Thyroid gland (tissue), 4 donors: ENCODE data around the gene NPPB. TPM values are rescaled to one million over a fixed set of nuclear protein-coding genes. Genes with fewer than 3 reads are reported as not detected.

Source experiments
- DNase-seq, 2 donors: peaks; one replicate each; pipeline ENCODE4 v3.0.0-alpha.2; 2019
- H3K27ac ChIP-seq, 3 donors: fragments of 200-600 bp; sonication (generic); 1 replicate in 2 of 3; 2 replicates in 1 of 3; pipeline ENCODE4 v1.5.1; 2016 to 2019; ENCODE audit warnings: mild to moderate bottlenecking in 1 of 3, moderate library complexity in 1 of 3
- H3K27me3 ChIP-seq: fragments of 200-600 bp; sonication (generic); one replicate; pipeline ENCODE4 v1.5.1; 2019
- H3K36me3 ChIP-seq, 2 donors: fragments of 200-600 bp; sonication (generic); one replicate each; pipeline ENCODE4 v1.5.1; 2016 to 2019
- H3K4me1 ChIP-seq, 2 donors: fragments of 200-600 bp; sonication (generic); one replicate each; pipeline ENCODE4 v1.5.1; 2017 to 2019
- H3K4me3 ChIP-seq, 3 donors: fragments of 200-600 bp; sonication (generic); replicated peaks in 1 of 3; 1 replicate in 2 of 3; 2 replicates in 1 of 3; pipeline ENCODE4 v1.5.1; 2016; ENCODE audit warnings: mild to moderate bottlenecking in 1 of 3
- H3K9me3 ChIP-seq: fragments of 200-600 bp; sonication (generic); one replicate; pipeline ENCODE4 v1.5.1; 2017
- CTCF ChIP-seq, 6 experiments: fragments of 200-600 bp in 3 of 6; fragments of 450-650 bp in 3 of 6; sonication (generic) in 3 of 6; IDR thresholded peaks; one replicate each; pipeline ENCODE4 v1.5.1; 2016 to 2019; ENCODE audit warnings: antibody characterized with exemption in 6 of 6, mild to moderate bottlenecking in 2 of 6, inconsistent platforms in 1 of 6, moderate library complexity in 1 of 6
- POLR2A ChIP-seq, 2 donors: fragments of 450-650 bp; IDR thresholded peaks; one replicate each; pipeline ENCODE4 v1.6.1; 2017; ENCODE audit warnings: antibody characterized with exemption in 2 of 2, mild to moderate bottlenecking in 2 of 2, moderate library complexity in 1 of 2
- WGBS, 2 donors: methylation state at CpG; one replicate each; pipeline ENCODE4 v1.1.5; 2017; 5-methylcytosine and 5-hydroxymethylcytosine counted together
- intact Hi-C: fragments of 100-400 bp; cut with DNase I; formaldehyde crosslinking; loops from one replicate; pipeline ENCODE4 v1.15.1; 2023
- total RNA-seq, 4 donors: library from RNA; depleted of rRNA; stranded (reverse); fragments of >200 nt; gene quantifications; one replicate each; pipeline ENCODE4 v1.2.3, GENCODE V29; 2016

NPPB gene
- total RNA-seq, 4 donors from 2014 or later = not detected

- TF ChIP-seq CTCF (IDR thresholded peaks at IDR 0.05) (no peak), POLR2A (IDR thresholded peaks at IDR 0.05) (no peak)
- Histone ChIP-seq H3K27me3 (no peaks in the 10 kb centered on the region), H3K27ac (no peak overlapping the region), H3K36me3 (peaks cover 58 to 84% of the 10 kb centered on the region in 2 donors), H3K4me1 (no peaks in the 10 kb centered on the region), H3K4me3 (no peak overlapping the region), H3K9me3 (no peaks in the 10 kb centered on the region)
- DNase-seq = no peak
- intact Hi-C loops = no loop called here
- 96 to 98% methylated on average over 8 of the region's 8 CpGs for WGBS, 2 donors
These were observed 25.2 kb downstream of the NPPB start for GRCh38 chr1:11833497-11833896.

GRCh38 chr1:11831945-11832725 lies 26.6 kb downstream of the NPPB start:
- TF ChIP-seq CTCF (IDR thresholded peaks at IDR 0.05) = no peak
- Histone ChIP-seq H3K9me3 (no peaks in the 10 kb centered on the region), H3K36me3 (peaks cover 55 to 81% of the 10 kb centered on the region in 2 donors), H3K4me1 (no peaks in the 10 kb centered on the region), H3K27ac (no peak overlapping the region), H3K4me3 (no peak overlapping the region), H3K27me3 (no peaks in the 10 kb centered on the region)
- intact Hi-C loops = no loop called here
- DNase-seq = no peak
- WGBS, 2 donors = 92 to 94% methylated on average over 9 of the region's 9 CpGs

GRCh38 chr1:11828511-11828910 lies 30.2 kb downstream of the NPPB start:
- no peaks in the 10 kb centered on the region for H3K27me3 ChIP-seq
- no peak overlapping the region for H3K27ac ChIP-seq
- TF ChIP-seq POLR2A (IDR thresholded peaks at IDR 0.05) (no peak), CTCF (IDR thresholded peaks at IDR 0.05) (no peak)
- no peak overlapping the region for H3K4me3 ChIP-seq
- H3K4me1 ChIP-seq = no peaks in the 10 kb centered on the region
- intact Hi-C loops = no loop called here
- H3K9me3 ChIP-seq = no peaks in the 10 kb centered on the region
- DNase-seq = no peak
- 91 to 96% methylated on average over 19 of the region's 19 CpGs for WGBS, 2 donors
- H3K36me3 ChIP-seq = peaks cover 52 to 72% of the 10 kb centered on the region in 2 donors

GRCh38 chr1:11826946-11827345 lies 31.8 kb downstream of the NPPB start:
- H3K4me3 ChIP-seq = no peak overlapping the region
- H3K4me1 ChIP-seq = no peaks in the 10 kb centered on the region
- WGBS, 2 donors = 91% methylated on average over 9 of the region's 9 CpGs
- intact Hi-C loops = no loop called here
- peaks cover 59 to 62% of the 10 kb centered on the region in 2 donors for H3K36me3 ChIP-seq
- no peak for DNase-seq
- no peak for TF ChIP-seq POLR2A (IDR thresholded peaks at IDR 0.05)
- TF ChIP-seq CTCF (IDR thresholded peaks at IDR 0.05) = no peak
- no peak overlapping the region for H3K27ac ChIP-seq
- H3K9me3 ChIP-seq = no peaks in the 10 kb centered on the region
- no peaks in the 10 kb centered on the region for H3K27me3 ChIP-seq

- WGBS, 2 donors = 92 to 96% methylated on average over 7 of the region's 7 CpGs
- Histone ChIP-seq H3K27ac (no peak overlapping the region), H3K9me3 (no peaks in the 10 kb centered on the region), H3K27me3 (no peaks in the 10 kb centered on the region), H3K4me3 (no peak overlapping the region), H3K4me1 (no peaks in the 10 kb centered on the region), H3K36me3 (peaks cover 62 to 63% of the 10 kb centered on the region in 2 donors)
- intact Hi-C loops = no loop called here
- TF ChIP-seq CTCF (IDR thresholded peaks at IDR 0.05) = no peak
- TF ChIP-seq POLR2A (IDR thresholded peaks at IDR 0.05) = no peak
- no peak for DNase-seq
These were observed 33.6 kb downstream of the NPPB start for GRCh38 chr1:11825131-11825530.
